WTC11 (cell line): ENCODE results near the gene NCCRP1. TPM values are rescaled to one million over a fixed set of nuclear protein-coding genes. Genes with fewer than 3 reads are reported as not detected.

ENCODE experiments used
- ATAC-seq: fragments of 200-7000 bp; cut with Tn5 transposase; 2 replicates; pipeline ENCODE4 v1.10.0; 2021; ENCODE audit warnings: mild to moderate bottlenecking, moderate library complexity
- CTCF ChIA-PET: fragments of 300-600 bp; sonication (Branson Sonifier 250); formaldehyde crosslinking; loops from one replicate; lab custom pipeline; 2021; ENCODE audit warnings: antibody characterized with exemption; lab: Charles Lee
- POLR2A ChIA-PET: fragments of 350-600 bp; sonication (Branson Sonifier 250); formaldehyde crosslinking; loops from one replicate; lab custom pipeline; 2021; ENCODE audit warnings: antibody characterized with exemption; lab: Charles Lee
- DNase-seq: peaks from one replicate; pipeline ENCODE4 v3.0.0; 2021; ENCODE audit warnings: low spot score
- H3K27ac Mint-ChIP-seq: 2 replicates; pipeline ENCODE4 v1.8.0; 2021; ENCODE audit warnings: mixed read lengths
- H3K27me3 Mint-ChIP-seq: 2 replicates; pipeline ENCODE4 v1.8.0; 2021; ENCODE audit warnings: low read depth, mild to moderate bottlenecking, moderate library complexity, mixed read lengths
- H3K36me3 Mint-ChIP-seq: 2 replicates; pipeline ENCODE4 v1.8.0; 2021; ENCODE audit warnings: mixed read lengths
- H3K4me1 Mint-ChIP-seq: 2 replicates; pipeline ENCODE4 v1.8.0; 2022; ENCODE audit warnings: mixed read lengths
- H3K4me3 Mint-ChIP-seq: 2 replicates; pipeline ENCODE4 v1.8.0; 2021; ENCODE audit warnings: mild to moderate bottlenecking, moderate library complexity, mixed read lengths
- H3K9me3 Mint-ChIP-seq: 2 replicates; pipeline ENCODE4 v1.8.0; 2021; ENCODE audit warnings: mixed read lengths
- NFE2L1 ChIP-seq: sonication (generic); formaldehyde crosslinking; IDR thresholded peaks from 2 replicates; pipeline ENCODE4 v1.8.1; 2023; ENCODE audit warnings: missing genetic modification reagents
- RELA ChIP-seq: sonication (generic); formaldehyde crosslinking; IDR thresholded peaks from 2 replicates; pipeline ENCODE4 v1.8.1; 2022; ENCODE audit warnings: missing genetic modification reagents, mild to moderate bottlenecking, borderline replicate concordance
- TCF7 ChIP-seq: sonication (generic); formaldehyde crosslinking; IDR thresholded peaks from 2 replicates; pipeline ENCODE4 v1.8.0; 2022; ENCODE audit warnings: mild to moderate bottlenecking, low read depth, missing genetic modification reagents, moderate library complexity
- ZNF138 ChIP-seq: sonication (generic); formaldehyde crosslinking; conservative IDR thresholded peaks from 2 replicates; pipeline ENCODE4 v1.8.1; 2022; ENCODE audit warnings: mild to moderate bottlenecking, moderate library complexity, missing genetic modification reagents
- ZNF219 ChIP-seq: sonication (generic); formaldehyde crosslinking; IDR thresholded peaks from 2 replicates; pipeline ENCODE4 v1.8.0; 2023; ENCODE audit warnings: missing genetic modification reagents, mild to moderate bottlenecking, borderline replicate concordance
- ZNF263 ChIP-seq: sonication (generic); formaldehyde crosslinking; IDR thresholded peaks from 2 replicates; pipeline ENCODE4 v1.8.1; 2022; ENCODE audit warnings: low read depth, mild to moderate bottlenecking, moderate library complexity, missing genetic modification reagents
- total RNA-seq: library from RNA; stranded (reverse); gene quantifications from 3 replicates; pipeline ENCODE4 v1.2.3, GENCODE V29; 2021
- TF ChIP-seq, protein P1 (sequence below): fragments of 200-600 bp; IDR thresholded peaks from 2 replicates; pipeline ENCODE4 v1.8.0; 2022; ENCODE audit warnings: antibody characterized with exemption
- TF ChIP-seq, protein P2 (sequence below): fragments of 250-450 bp; sonication (Bioruptor Pico); IDR thresholded peaks from 2 replicates; pipeline ENCODE4 v1.9.0; 2021; ENCODE audit warnings: mild to moderate bottlenecking, borderline replicate concordance
- TF ChIP-seq, protein P3 (sequence below): sonication (generic); formaldehyde crosslinking; IDR thresholded peaks from 2 replicates; pipeline ENCODE4 v1.8.1; 2023; ENCODE audit warnings: mild to moderate bottlenecking, missing genetic modification reagents
- TF ChIP-seq, protein P4 (sequence below): sonication (generic); formaldehyde crosslinking; IDR thresholded peaks from 2 replicates; pipeline ENCODE4 v1.8.1; 2023; ENCODE audit warnings: mild to moderate bottlenecking, missing genetic modification reagents
- TF ChIP-seq, protein P5 (sequence below): sonication (generic); formaldehyde crosslinking; IDR thresholded peaks from 2 replicates; pipeline ENCODE4 v1.8.1; 2023; ENCODE audit warnings: mild to moderate bottlenecking, missing genetic modification reagents, borderline replicate concordance
- TF ChIP-seq, protein P6 (sequence below): fragments of 250-450 bp; sonication (Bioruptor Pico); IDR thresholded peaks from 2 replicates; pipeline ENCODE4 v1.9.0; 2021; ENCODE audit warnings: mild to moderate bottlenecking
- TF ChIP-seq, protein P7 (sequence below): sonication (generic); formaldehyde crosslinking; IDR thresholded peaks from 2 replicates; pipeline ENCODE4 v1.8.0; 2022; ENCODE audit warnings: missing genetic modification reagents

Gene NCCRP1
- total RNA-seq, 1 experiment from 2014 or later: 2.0 TPM

DNA sequence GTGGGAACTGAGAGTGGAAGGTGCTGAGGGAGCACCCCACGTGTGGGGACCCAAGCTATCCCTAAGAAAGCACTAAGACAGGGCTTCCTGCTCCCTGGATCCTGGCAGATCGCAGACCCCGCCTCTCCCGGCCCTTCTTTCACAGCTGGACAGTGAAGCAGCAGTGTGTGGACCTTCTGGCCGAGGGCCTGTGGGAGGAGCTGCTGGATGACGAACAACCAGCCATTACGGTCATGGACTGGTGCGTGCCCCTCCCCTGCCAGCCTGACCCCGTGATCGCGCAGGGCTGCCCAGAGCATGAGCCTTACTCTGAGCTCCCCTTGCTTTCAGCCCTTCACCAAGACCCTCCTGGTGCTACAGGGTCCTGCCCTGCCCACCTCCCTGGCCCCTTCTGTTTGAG, 2.3 kb downstream of the NCCRP1 start (continued):
- TF ChIP-seq TCF7 (CRISPR knock-in tag): no peak

DNA sequence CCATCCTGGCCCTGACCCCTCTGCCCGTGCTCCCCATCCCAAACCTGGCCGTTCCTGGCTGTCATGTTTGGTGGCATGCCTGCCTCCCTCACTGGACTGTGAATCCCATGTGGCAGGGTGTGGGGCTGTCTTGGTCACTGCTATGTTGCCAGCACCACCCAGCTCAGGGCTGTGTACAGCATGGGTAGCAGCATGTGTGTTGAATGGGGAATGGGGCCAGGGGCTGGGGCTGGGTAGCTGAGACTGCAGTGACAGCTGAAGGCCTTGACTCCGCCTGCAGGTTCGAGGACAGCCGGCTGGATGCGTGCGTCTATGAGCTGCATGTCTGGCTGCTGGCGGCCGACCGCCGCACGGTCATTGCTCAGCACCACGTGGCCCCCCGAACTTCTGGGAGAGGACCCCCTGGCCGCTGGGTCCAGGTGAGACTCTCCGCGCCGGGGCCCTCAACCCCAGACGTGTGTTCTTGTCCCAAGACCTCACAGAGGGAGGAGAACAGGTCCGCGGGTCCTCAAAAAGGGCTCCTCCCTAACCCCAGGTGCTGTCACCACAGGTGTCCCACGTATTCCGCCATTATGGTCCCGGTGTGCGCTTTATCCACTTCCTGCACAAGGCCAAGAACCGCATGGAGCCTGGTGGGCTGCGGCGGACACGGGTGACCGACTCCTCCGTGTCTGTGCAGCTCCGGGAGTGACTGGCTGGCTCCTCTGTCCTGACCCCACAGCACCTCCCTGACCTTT, 3.5 kb downstream of the NCCRP1 start:
- POLR2A ChIA-PET: no interaction called here
- Mint-ChIP-seq H3K36me3 (no peaks in the 10 kb centered on the region), H3K4me1 (peaks cover 17% of the 10 kb centered on the region), H3K9me3 (no peaks in the 10 kb centered on the region)
- CTCF ChIA-PET: interaction anchor here (0.6 to 5.1 kb wide), 6 partner anchors 13 to 162 kb away, joined by 3 to 26 read pairs (median 4); no protein-coding TSS in a partner anchor
- no peak for DNase-seq
- TF ChIP-seq, protein P1, sequence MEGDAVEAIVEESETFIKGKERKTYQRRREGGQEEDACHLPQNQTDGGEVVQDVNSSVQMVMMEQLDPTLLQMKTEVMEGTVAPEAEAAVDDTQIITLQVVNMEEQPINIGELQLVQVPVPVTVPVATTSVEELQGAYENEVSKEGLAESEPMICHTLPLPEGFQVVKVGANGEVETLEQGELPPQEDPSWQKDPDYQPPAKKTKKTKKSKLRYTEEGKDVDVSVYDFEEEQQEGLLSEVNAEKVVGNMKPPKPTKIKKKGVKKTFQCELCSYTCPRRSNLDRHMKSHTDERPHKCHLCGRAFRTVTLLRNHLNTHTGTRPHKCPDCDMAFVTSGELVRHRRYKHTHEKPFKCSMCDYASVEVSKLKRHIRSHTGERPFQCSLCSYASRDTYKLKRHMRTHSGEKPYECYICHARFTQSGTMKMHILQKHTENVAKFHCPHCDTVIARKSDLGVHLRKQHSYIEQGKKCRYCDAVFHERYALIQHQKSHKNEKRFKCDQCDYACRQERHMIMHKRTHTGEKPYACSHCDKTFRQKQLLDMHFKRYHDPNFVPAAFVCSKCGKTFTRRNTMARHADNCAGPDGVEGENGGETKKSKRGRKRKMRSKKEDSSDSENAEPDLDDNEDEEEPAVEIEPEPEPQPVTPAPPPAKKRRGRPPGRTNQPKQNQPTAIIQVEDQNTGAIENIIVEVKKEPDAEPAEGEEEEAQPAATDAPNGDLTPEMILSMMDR: no peak
- TF ChIP-seq, protein P2, sequence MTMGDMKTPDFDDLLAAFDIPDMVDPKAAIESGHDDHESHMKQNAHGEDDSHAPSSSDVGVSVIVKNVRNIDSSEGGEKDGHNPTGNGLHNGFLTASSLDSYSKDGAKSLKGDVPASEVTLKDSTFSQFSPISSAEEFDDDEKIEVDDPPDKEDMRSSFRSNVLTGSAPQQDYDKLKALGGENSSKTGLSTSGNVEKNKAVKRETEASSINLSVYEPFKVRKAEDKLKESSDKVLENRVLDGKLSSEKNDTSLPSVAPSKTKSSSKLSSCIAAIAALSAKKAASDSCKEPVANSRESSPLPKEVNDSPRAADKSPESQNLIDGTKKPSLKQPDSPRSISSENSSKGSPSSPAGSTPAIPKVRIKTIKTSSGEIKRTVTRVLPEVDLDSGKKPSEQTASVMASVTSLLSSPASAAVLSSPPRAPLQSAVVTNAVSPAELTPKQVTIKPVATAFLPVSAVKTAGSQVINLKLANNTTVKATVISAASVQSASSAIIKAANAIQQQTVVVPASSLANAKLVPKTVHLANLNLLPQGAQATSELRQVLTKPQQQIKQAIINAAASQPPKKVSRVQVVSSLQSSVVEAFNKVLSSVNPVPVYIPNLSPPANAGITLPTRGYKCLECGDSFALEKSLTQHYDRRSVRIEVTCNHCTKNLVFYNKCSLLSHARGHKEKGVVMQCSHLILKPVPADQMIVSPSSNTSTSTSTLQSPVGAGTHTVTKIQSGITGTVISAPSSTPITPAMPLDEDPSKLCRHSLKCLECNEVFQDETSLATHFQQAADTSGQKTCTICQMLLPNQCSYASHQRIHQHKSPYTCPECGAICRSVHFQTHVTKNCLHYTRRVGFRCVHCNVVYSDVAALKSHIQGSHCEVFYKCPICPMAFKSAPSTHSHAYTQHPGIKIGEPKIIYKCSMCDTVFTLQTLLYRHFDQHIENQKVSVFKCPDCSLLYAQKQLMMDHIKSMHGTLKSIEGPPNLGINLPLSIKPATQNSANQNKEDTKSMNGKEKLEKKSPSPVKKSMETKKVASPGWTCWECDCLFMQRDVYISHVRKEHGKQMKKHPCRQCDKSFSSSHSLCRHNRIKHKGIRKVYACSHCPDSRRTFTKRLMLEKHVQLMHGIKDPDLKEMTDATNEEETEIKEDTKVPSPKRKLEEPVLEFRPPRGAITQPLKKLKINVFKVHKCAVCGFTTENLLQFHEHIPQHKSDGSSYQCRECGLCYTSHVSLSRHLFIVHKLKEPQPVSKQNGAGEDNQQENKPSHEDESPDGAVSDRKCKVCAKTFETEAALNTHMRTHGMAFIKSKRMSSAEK (CRISPR knock-in tag): no peak
- TF ChIP-seq, protein P3, sequence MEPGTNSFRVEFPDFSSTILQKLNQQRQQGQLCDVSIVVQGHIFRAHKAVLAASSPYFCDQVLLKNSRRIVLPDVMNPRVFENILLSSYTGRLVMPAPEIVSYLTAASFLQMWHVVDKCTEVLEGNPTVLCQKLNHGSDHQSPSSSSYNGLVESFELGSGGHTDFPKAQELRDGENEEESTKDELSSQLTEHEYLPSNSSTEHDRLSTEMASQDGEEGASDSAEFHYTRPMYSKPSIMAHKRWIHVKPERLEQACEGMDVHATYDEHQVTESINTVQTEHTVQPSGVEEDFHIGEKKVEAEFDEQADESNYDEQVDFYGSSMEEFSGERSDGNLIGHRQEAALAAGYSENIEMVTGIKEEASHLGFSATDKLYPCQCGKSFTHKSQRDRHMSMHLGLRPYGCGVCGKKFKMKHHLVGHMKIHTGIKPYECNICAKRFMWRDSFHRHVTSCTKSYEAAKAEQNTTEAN: no peak
- no peak for TF ChIP-seq ZNF263
- TF ChIP-seq, protein P4, sequence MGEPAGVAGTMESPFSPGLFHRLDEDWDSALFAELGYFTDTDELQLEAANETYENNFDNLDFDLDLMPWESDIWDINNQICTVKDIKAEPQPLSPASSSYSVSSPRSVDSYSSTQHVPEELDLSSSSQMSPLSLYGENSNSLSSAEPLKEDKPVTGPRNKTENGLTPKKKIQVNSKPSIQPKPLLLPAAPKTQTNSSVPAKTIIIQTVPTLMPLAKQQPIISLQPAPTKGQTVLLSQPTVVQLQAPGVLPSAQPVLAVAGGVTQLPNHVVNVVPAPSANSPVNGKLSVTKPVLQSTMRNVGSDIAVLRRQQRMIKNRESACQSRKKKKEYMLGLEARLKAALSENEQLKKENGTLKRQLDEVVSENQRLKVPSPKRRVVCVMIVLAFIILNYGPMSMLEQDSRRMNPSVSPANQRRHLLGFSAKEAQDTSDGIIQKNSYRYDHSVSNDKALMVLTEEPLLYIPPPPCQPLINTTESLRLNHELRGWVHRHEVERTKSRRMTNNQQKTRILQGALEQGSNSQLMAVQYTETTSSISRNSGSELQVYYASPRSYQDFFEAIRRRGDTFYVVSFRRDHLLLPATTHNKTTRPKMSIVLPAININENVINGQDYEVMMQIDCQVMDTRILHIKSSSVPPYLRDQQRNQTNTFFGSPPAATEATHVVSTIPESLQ (CRISPR knock-in tag): no peak
- TF ChIP-seq, protein P5, sequence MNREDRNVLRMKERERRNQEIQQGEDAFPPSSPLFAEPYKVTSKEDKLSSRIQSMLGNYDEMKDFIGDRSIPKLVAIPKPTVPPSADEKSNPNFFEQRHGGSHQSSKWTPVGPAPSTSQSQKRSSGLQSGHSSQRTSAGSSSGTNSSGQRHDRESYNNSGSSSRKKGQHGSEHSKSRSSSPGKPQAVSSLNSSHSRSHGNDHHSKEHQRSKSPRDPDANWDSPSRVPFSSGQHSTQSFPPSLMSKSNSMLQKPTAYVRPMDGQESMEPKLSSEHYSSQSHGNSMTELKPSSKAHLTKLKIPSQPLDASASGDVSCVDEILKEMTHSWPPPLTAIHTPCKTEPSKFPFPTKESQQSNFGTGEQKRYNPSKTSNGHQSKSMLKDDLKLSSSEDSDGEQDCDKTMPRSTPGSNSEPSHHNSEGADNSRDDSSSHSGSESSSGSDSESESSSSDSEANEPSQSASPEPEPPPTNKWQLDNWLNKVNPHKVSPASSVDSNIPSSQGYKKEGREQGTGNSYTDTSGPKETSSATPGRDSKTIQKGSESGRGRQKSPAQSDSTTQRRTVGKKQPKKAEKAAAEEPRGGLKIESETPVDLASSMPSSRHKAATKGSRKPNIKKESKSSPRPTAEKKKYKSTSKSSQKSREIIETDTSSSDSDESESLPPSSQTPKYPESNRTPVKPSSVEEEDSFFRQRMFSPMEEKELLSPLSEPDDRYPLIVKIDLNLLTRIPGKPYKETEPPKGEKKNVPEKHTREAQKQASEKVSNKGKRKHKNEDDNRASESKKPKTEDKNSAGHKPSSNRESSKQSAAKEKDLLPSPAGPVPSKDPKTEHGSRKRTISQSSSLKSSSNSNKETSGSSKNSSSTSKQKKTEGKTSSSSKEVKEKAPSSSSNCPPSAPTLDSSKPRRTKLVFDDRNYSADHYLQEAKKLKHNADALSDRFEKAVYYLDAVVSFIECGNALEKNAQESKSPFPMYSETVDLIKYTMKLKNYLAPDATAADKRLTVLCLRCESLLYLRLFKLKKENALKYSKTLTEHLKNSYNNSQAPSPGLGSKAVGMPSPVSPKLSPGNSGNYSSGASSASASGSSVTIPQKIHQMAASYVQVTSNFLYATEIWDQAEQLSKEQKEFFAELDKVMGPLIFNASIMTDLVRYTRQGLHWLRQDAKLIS (CRISPR knock-in tag): no peak
- TF ChIP-seq ZNF138 (CRISPR knock-in tag): no peak
- TF ChIP-seq NFE2L1: no peak
- TF ChIP-seq, protein P6, sequence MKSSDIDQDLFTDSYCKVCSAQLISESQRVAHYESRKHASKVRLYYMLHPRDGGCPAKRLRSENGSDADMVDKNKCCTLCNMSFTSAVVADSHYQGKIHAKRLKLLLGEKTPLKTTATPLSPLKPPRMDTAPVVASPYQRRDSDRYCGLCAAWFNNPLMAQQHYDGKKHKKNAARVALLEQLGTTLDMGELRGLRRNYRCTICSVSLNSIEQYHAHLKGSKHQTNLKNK (CRISPR knock-in tag): no peak
- no peak for TF ChIP-seq RELA (CRISPR knock-in tag)
- no peak for TF ChIP-seq ZNF219
- TF ChIP-seq, protein P7, sequence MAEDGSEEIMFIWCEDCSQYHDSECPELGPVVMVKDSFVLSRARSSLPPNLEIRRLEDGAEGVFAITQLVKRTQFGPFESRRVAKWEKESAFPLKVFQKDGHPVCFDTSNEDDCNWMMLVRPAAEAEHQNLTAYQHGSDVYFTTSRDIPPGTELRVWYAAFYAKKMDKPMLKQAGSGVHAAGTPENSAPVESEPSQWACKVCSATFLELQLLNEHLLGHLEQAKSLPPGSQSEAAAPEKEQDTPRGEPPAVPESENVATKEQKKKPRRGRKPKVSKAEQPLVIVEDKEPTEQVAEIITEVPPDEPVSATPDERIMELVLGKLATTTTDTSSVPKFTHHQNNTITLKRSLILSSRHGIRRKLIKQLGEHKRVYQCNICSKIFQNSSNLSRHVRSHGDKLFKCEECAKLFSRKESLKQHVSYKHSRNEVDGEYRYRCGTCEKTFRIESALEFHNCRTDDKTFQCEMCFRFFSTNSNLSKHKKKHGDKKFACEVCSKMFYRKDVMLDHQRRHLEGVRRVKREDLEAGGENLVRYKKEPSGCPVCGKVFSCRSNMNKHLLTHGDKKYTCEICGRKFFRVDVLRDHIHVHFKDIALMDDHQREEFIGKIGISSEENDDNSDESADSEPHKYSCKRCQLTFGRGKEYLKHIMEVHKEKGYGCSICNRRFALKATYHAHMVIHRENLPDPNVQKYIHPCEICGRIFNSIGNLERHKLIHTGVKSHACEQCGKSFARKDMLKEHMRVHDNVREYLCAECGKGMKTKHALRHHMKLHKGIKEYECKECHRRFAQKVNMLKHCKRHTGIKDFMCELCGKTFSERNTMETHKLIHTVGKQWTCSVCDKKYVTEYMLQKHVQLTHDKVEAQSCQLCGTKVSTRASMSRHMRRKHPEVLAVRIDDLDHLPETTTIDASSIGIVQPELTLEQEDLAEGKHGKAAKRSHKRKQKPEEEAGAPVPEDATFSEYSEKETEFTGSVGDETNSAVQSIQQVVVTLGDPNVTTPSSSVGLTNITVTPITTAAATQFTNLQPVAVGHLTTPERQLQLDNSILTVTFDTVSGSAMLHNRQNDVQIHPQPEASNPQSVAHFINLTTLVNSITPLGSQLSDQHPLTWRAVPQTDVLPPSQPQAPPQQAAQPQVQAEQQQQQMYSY: no peak
- TF ChIP-seq, all 79 proteins: peak for 0
- Mint-ChIP-seq H3K27me3 (peaks cover 78% of the 10 kb centered on the region), H3K27ac (no peak overlapping the region), H3K4me3 (no peak overlapping the region)
- ATAC-seq: no peak
